WERI-Rb-1 (cell line): ENCODE data around the gene TMEM52.

Experiments used
- DNase-seq: peaks from one replicate; pipeline ENCODE4 v3.0.0-alpha.2; 2020
- H3K27ac ChIP-seq: fragments of 250-450 bp; sonication (Bioruptor Pico); 2 replicates; pipeline ENCODE4 v1.5.1; 2020; ENCODE audit warnings: mild to moderate bottlenecking, moderate library complexity
- H3K27me3 ChIP-seq: fragments of 250-450 bp; sonication (Bioruptor Pico); 2 replicates; pipeline ENCODE4 v1.5.1; 2021; ENCODE audit warnings: mild to moderate bottlenecking, low read depth, moderate library complexity; ENCODE audit not compliant: insufficient read depth, severe bottlenecking
- H3K36me3 ChIP-seq: fragments of 250-450 bp; sonication (Bioruptor Pico); 2 replicates; pipeline ENCODE4 v1.5.1; 2020; ENCODE audit warnings: mild to moderate bottlenecking, moderate library complexity
- H3K4me3 ChIP-seq: 2 replicates; pipeline ENCODE4 v1.5.1; 2011; ENCODE audit warnings: low read depth, mild to moderate bottlenecking, control low read depth, low read length
- H3K9me3 ChIP-seq: fragments of 250-450 bp; sonication (Bioruptor Pico); 2 replicates; pipeline ENCODE4 v1.5.1; 2021; ENCODE audit warnings: mild to moderate bottlenecking, moderate library complexity; ENCODE audit not compliant: severe bottlenecking
- CTCF ChIP-seq: IDR thresholded peaks from 2 replicates; pipeline ENCODE4 v1.5.1; 2011; ENCODE audit warnings: low read depth, mild to moderate bottlenecking, control low read depth, inconsistent platforms, low read length

Gene TMEM52

DNA sequence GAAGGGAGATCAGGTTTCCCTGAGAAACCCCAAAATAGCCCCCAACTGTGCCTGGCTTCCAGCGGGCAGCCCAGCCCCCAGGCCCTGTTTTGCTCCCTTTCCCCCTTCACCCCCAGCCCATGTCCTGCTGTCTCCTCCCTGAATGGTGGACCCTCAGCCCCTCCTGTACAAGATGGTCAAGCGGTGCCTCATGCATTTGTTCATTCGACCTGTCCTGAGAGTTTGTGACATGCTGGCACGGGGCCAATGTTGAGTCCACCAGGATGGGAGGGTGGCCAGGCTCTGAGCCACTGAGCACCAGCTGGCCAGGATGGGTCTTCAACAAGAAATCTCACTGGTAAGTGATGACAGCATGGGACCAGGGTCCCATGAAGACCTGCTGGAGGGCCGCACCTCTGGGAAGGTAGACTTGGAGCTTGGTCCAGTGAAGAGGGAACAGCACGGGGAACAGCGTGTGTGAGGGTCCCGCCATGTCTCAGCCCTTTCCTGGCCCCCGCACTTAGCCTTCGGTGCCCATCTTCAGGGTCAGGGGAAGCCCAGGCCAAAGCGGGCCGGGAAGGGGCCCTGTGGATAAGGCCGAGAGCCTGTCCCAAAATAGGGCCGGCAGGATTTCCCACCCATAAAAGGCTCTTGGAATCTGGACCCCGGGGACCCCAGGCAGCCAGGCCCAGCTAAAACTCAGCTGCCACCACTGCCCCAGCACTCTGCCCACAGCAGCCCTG, 3.9 kb downstream of the TMEM52 start, which contains the start of gene CALML6:
CALML6 (plus strand) TSS at position 290 of the 722 bp plus-strand sequence; CDS start at position 311, 21 bp downstream.
- no peak within 1 kb of the TSS for H3K27ac ChIP-seq
- TF ChIP-seq CTCF: no peak
- no peaks in the 10 kb centered on the region for H3K36me3 ChIP-seq
- DNase-seq: no peak
- H3K9me3 ChIP-seq: no peaks in the 10 kb centered on the region
- H3K27me3 ChIP-seq: no peaks in the 10 kb centered on the region
- H3K4me3 ChIP-seq: no peak within 1 kb of the TSS

DNA sequence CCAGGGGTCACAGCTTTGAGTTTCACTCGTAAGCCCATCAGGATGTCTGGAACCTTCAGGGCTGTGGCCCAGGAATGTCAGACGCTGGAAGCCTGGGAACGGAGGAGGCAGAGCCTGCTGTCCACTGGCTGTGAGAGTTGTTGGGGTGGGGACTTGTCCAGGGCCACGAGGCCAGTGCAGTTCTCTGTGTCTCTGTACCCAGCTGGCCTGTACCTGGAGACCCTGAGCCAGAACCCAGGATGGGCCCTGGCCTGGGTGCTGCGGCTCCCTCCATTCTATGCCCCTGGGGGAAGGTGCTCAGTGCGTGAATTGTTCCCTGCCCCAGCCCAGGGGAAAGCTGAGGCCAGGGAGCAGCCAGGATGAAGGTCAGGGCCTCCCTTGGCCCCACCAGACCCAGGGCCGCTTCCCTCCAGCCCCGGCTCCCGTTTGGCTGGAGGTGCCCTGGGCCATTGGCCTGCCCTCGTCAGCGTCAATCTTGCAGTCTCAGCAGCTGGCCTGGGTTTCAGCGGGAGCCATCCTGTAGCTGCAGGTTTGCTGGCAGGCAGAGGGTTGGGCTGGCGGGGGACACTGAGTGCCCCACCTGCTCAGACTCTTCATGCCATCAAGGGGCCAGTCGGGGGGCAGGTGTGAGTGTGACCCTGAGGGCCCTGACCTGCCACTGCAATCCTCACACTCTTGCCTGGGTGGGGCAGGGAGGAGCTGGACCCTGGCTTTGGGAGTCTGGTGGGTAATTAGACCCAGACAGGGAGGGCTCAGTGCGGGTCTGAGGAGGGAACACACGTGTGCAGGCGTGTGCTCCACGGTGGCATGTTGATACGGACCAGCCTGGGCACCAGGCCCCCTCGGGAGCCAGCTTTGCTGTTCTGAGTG, 4.7 kb downstream of the TMEM52 start:
- Histone ChIP-seq H3K9me3 (no peaks in the 10 kb centered on the region), H3K4me3 (no peak overlapping the region), H3K36me3 (no peaks in the 10 kb centered on the region), H3K27ac (no peak overlapping the region), H3K27me3 (no peaks in the 10 kb centered on the region)
- TF ChIP-seq CTCF: no peak
- DNase-seq: no peak

- no peaks in the 10 kb centered on the region for H3K9me3 ChIP-seq
- no peak overlapping the region for H3K4me3 ChIP-seq
- no peak for DNase-seq
- no peaks in the 10 kb centered on the region for H3K36me3 ChIP-seq
- no peak overlapping the region for H3K27ac ChIP-seq
- no peak for TF ChIP-seq CTCF
- no peaks in the 10 kb centered on the region for H3K27me3 ChIP-seq
Measured at GRCh38 chr1:1911350-1912041, 7.6 kb downstream of the TMEM52 start.

DNA sequence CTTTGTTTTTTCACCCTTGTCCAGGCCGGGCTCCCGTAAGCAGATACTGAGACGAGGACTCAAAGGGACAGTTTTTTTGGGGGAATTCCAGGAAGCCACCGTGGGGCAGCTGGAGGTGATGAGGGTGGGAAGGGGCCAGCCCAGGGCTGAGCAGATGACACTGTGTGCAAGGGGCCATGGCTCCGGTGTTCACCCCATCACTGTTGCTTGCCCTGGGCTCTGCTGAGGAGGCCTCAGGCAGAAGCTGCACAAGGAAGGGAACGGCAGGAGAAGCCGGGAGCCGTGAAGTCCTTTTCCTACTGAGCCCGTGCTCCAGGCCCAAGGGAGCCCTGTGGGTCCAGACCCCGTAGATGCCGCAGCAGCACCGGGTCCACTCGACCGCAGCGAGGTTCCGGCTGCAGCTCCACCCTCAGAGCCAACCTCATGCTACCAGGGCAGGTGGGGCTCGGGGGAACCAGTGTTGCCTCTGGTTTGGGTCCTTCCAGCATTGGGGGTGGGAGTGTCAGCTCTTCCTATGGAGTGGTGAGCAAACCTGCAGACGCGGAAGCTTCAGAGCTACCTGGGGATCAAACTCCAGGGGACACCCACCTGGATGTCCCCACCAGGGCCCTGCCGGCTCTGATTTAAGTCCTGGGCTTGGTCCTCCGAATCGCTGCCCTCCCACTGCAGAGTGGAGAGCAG, 8.3 kb downstream of the TMEM52 start:
- no peaks in the 10 kb centered on the region for H3K27me3 ChIP-seq
- TF ChIP-seq CTCF: no peak
- H3K4me3 ChIP-seq: no peak overlapping the region
- no peak for DNase-seq
- H3K27ac ChIP-seq: no peak overlapping the region
- no peaks in the 10 kb centered on the region for H3K36me3 ChIP-seq
- no peaks in the 10 kb centered on the region for H3K9me3 ChIP-seq

GRCh38 chr1:1910033-1910465, 9.0 kb downstream of the TMEM52 start:
- no peak for TF ChIP-seq CTCF
- Histone ChIP-seq H3K27ac (no peak overlapping the region), H3K4me3 (no peak overlapping the region), H3K9me3 (no peaks in the 10 kb centered on the region), H3K36me3 (no peaks in the 10 kb centered on the region), H3K27me3 (no peaks in the 10 kb centered on the region)
- no peak for DNase-seq
